GM10266 (cell line): Measurements from ENCODE around the gene SNX3.

Source experiments
- DNase-seq: peaks from one replicate; pipeline ENCODE4 v3.0.0; 2012; ENCODE audit errors: extremely low spot score
- CTCF ChIP-seq: IDR thresholded peaks from 2 replicates; pipeline ENCODE4 v1.5.1; 2012; ENCODE audit warnings: mild to moderate bottlenecking, low read depth; ENCODE audit not compliant: control insufficient read depth, insufficient read depth; ENCODE audit errors: missing control alignments

The SNX3 gene

GRCh38 chr6:108203189-108204112 lies 57.4 kb downstream of the SNX3 start:
- peak; percentile 38 for DNase-seq
- TF ChIP-seq CTCF, result no peak

GRCh38 chr6:108200631-108201030 lies 60.2 kb downstream of the SNX3 start:
- TF ChIP-seq CTCF, result no peak
- no peak for DNase-seq

GRCh38 chr6:108200186-108200585 lies 60.7 kb downstream of the SNX3 start:
- TF ChIP-seq CTCF, result no peak
- DNase-seq, result no peak

- no peak for TF ChIP-seq CTCF
- DNase-seq, result no peak
Measured at GRCh38 chr6:108198761-108199498, 61.9 kb downstream of the SNX3 start.

GRCh38 chr6:108195209-108195608 lies 65.6 kb downstream of the SNX3 start:
- no peak for TF ChIP-seq CTCF
- DNase-seq, result no peak

GRCh38 chr6:108194503-108194902 lies 66.3 kb downstream of the SNX3 start:
- DNase-seq, result no peak
- TF ChIP-seq CTCF, result no peak

GRCh38 chr6:108193835-108194234 lies 67.0 kb downstream of the SNX3 start:
- no peak for DNase-seq
- no peak for TF ChIP-seq CTCF
